Astrocyte of the cerebellum (primary cell): ENCODE data around the gene EDNRA.
A peak's percentile ranks its signal among the peaks of the same experiment; 100 is the strongest.
"Not testable (repeated sequence)": the region's sequence is repeated elsewhere in the genome, so short reads cannot be mapped to it uniquely, and the experiment has no call there.

ENCODE experiments used
- DNase-seq: peaks from one replicate; pipeline ENCODE4 v3.0.0-alpha.2; 2011; ENCODE audit warnings: low read depth
- H3K4me3 ChIP-seq: 2 replicates; pipeline ENCODE4 v1.5.1; 2011; ENCODE audit warnings: mild to moderate bottlenecking, low read depth, low read length, moderate library complexity
- in situ Hi-C: cut with HindIII; loops from 2 replicates; pipeline ENCODE4 v1.10.0; 2017; ENCODE audit warnings: low sequenced_read_pairs
- TF ChIP-seq, protein P1 (sequence below): IDR thresholded peaks from 2 replicates; pipeline ENCODE4 v1.5.1; 2012; ENCODE audit warnings: low read length, low read depth, moderate library complexity, mild to moderate bottlenecking; ENCODE audit errors: missing control alignments

Gene EDNRA

GRCh38 chr4:147480891-147481576 is at the start of gene EDNRA:
TSS of gene EDNRA (plus strand) at chr4:147481097. CDS start at chr4:147485682, 4,585 bp downstream.
- TF ChIP-seq, protein P1, sequence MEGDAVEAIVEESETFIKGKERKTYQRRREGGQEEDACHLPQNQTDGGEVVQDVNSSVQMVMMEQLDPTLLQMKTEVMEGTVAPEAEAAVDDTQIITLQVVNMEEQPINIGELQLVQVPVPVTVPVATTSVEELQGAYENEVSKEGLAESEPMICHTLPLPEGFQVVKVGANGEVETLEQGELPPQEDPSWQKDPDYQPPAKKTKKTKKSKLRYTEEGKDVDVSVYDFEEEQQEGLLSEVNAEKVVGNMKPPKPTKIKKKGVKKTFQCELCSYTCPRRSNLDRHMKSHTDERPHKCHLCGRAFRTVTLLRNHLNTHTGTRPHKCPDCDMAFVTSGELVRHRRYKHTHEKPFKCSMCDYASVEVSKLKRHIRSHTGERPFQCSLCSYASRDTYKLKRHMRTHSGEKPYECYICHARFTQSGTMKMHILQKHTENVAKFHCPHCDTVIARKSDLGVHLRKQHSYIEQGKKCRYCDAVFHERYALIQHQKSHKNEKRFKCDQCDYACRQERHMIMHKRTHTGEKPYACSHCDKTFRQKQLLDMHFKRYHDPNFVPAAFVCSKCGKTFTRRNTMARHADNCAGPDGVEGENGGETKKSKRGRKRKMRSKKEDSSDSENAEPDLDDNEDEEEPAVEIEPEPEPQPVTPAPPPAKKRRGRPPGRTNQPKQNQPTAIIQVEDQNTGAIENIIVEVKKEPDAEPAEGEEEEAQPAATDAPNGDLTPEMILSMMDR: no peak
- peak within 1 kb of the TSS; percentile 61 for H3K4me3 ChIP-seq
- DNase-seq: no peak
- in situ Hi-C loops: loop anchor here (5.0 kb wide), 1 partner anchor 36 kb away; no protein-coding TSS in a partner anchor

GRCh38 chr4:147434370-147434769 is 46.5 kb upstream of the EDNRA start:
- in situ Hi-C loops, DNase-seq, H3K4me3 ChIP-seq: not testable (repeated sequence)

GRCh38 chr4:147440442-147440841 is 40.5 kb upstream of the EDNRA start:
- TF ChIP-seq, protein P1: no peak
- DNase-seq: no peak
- in situ Hi-C loops: no loop called here

GRCh38 chr4:147447786-147448185 is 33.1 kb upstream of the EDNRA start:
- H3K4me3 ChIP-seq: no peak overlapping the region
- DNase-seq: peak; percentile 16
- in situ Hi-C loops: no loop called here
- TF ChIP-seq, protein P1: no peak

More at GRCh38 chr4:147440442-147440841, 40.5 kb upstream of the EDNRA start:
- H3K4me3 ChIP-seq: no peak overlapping the region

GRCh38 chr4:147453561-147454141 is 27.2 kb upstream of the EDNRA start:
- DNase-seq: no peak
- TF ChIP-seq, protein P1: no peak
- in situ Hi-C loops: no loop called here
- H3K4me3 ChIP-seq: no peak overlapping the region

- TF ChIP-seq, protein P1: no peak
Measured at GRCh38 chr4:147456706-147457105, 24.2 kb upstream of the EDNRA start.

GRCh38 chr4:147461161-147461560 is 19.7 kb upstream of the EDNRA start:
- in situ Hi-C loops: no loop called here
- no peak for DNase-seq
- no peak overlapping the region for H3K4me3 ChIP-seq
- TF ChIP-seq, protein P1: no peak

More at GRCh38 chr4:147456706-147457105, 24.2 kb upstream of the EDNRA start:
- H3K4me3 ChIP-seq: no peak overlapping the region
- in situ Hi-C loops: no loop called here
- no peak for DNase-seq
